Measurements from ENCODE around the gene MAP2K7.

MAP2K7 gene

GRCh38 chr19:7918615-7919421 lies 15.1 kb downstream of the MAP2K7 start:
- DNase-seq (ENCODE audit: low spot score) (no peak), FAIRE-seq (no peak)

DNA sequence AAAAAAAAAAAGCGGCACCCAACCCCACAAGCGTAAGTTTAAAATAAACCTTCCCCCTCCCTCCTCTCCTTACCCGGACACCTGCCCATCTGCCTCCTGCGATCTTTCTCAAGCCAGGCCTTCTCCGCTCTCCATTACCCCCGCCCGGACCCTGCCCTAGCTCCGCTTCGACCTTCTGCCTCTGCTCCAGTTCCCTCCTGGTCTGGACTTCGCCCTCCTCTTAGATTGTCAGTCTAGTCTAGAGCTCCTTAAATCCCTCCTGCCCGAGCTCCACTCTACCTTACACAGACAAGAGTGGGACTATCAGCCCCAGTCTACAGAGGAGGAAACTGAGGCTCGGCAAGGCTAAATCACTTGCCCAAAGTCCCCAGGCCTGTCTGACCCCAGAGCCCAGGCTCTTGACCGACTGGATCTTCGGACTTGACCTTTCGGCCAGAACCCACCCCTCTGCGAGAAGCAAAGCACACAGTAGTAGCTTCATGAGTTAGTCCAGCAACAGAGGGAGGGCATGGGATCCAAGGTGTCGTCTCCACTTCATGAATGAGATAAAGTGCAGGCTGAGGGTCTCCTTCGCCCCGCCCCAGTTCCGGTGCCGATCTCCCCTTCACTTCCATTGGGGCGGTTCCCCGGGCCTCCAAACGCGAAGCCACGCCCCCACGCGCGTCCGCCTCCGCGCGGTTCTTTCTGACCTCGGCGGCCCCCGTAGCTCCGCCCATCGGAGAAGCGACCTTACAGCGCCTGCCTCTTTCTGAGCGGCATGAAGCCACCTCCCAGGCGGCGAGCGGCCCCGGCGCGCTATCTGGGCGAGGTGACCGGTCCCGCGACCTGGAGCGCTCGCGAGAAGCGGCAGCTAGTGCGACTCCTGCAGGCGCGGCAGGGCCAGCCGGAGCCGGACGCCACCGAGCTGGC lies 16.2 kb downstream of the MAP2K7 start, which contains the start of gene SNAPC2:
Gene SNAPC2, plus strand, starts transcription at position 729 of the 909 bp plus-strand sequence. Its CDS starts 29 bp downstream, at position 758.
- peak; percentile 85 for DNase-seq (ENCODE audit: low spot score)
- FAIRE-seq, result no peak

GRCh38 chr19:7920519-7921301 lies 17.0 kb downstream of the MAP2K7 start:
- FAIRE-seq, result no peak
- peak; percentile 92 for DNase-seq (ENCODE audit: low spot score)

DNA sequence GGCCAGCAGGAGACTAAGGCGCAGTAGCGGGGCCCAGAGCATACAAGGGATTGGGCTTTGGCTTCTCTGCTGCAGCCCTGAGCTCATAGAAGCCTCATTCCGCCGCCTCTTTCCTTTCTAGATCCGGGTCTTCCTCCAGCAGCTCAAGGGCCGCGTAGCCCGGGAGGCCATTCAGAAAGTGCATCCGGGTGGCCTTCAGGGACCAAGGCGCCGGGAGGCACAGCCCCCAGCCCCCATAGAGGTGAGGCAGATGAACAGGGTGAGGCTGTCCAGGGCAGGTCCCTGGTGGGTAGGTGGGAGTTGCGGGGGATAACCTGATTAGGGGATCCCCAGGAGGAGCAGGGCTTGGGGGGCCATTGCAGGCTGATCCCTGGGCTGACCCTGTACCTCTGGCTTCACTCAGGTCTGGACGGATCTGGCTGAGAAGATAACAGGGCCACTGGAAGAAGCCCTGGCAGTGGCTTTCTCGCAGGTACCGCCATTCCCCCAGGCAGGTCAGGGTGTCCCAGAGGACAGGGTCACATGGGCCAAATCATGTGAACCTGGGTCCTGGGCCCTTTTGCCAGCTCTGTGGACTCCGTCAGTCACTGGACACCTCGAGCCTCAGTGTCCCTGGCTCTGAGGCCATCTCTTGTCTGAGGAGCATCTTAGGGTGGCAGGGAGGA lies 17.8 kb downstream of the MAP2K7 start:
- DNase-seq (ENCODE audit: low spot score), result no peak
- no peak for FAIRE-seq

DNA sequence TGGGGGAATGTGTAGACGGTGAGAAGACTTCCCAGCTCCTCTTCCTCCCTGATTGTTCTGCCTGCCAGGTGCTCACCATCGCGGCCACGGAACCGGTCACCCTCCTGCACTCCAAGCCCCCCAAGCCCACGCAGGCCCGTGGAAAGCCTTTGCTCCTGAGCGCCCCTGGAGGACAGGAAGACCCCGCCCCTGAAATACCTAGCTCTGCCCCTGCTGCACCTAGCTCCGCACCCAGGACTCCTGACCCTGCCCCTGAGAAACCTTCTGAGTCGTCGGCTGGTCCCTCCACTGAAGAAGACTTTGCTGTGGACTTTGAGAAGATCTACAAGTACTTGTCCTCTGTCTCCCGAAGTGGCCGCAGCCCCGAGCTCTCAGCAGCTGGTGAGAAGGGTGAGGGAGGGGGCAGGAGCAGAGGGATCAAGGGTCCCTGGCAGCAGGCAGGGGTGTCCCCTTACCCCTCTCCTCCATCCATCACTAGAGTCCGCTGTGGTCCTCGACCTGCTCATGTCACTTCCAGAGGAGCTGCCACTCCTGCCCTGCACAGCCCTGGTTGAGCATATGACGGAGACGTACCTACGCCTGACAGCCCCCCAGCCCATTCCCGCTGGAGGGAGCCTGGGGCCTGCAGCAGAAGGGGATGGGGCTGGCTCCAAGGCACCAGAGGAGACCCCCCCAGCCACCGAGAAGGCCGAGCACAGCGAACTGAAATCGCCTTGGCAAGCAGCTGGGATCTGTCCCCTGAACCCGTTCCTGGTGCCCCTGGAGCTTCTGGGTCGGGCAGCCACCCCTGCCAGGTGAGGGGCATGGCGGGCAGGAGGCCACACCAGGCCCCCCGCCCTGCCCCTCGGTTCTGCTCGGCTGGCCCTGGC lies 18.5 kb downstream of the MAP2K7 start:
- FAIRE-seq, result no peak

DNA sequence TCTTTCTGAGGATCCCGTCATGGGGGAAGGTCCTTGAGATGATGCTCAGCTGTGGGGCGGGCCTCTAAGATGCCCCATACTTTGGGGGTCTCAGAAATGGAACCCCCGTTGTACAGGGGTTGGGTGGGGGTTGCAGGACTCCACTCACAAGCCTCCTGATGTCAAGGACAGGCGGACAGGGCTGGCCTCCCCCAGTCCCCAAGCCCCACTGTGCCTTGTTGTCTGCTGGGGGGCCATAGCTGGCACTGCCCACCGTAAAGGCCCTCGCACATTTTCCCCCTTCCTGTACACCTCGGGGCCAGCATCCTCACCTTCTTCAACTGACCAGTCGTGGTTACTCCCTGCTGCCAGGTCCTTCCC lies 19.1 kb downstream of the MAP2K7 start:
- FAIRE-seq, result no peak
- no peak for DNase-seq (ENCODE audit: low spot score)

More for the DNA sequence above, 18.5 kb downstream of the MAP2K7 start:
- DNase-seq (ENCODE audit: low spot score), result no peak

- no peak for FAIRE-seq
- no peak for DNase-seq (ENCODE audit: low spot score)
Measured at GRCh38 chr19:7923295-7924191, 19.9 kb downstream of the MAP2K7 start.

GRCh38 chr19:7924241-7924640 lies 20.6 kb downstream of the MAP2K7 start:
- no peak for DNase-seq (ENCODE audit: low spot score)
- no peak for FAIRE-seq

DNA sequence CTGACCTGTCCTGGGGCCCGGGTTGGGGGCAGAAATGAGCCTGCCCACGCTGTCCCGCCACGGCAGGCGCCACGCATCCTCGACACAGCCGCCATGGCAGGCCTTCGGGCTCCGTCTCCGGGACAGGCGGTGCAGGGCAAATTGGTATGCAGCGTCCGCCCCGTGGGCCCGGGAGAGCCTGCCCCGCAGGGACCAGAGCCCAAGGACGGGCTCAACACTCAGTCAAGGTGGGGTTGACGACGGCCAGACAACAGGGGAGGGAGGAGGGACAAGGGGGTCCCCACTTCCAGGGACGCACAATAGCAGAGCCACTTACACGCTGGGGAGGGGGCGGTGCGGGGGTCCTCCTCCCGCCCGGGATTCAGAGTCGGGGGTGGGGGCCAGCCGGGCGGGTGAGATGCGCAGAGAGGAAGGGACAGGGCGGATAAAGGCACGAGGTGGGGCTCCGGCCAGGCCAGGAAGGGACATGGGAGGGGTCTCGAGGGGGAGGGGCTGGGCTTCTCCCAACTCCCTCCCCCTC lies 21.0 kb downstream of the MAP2K7 start:
- DNase-seq (ENCODE audit: low spot score), result no peak
- FAIRE-seq, result no peak

- peak; percentile 76 for DNase-seq (ENCODE audit: low spot score)
- peak; percentile 88 for FAIRE-seq
Measured at GRCh38 chr19:7925171-7925851, 21.6 kb downstream of the MAP2K7 start.

DNA sequence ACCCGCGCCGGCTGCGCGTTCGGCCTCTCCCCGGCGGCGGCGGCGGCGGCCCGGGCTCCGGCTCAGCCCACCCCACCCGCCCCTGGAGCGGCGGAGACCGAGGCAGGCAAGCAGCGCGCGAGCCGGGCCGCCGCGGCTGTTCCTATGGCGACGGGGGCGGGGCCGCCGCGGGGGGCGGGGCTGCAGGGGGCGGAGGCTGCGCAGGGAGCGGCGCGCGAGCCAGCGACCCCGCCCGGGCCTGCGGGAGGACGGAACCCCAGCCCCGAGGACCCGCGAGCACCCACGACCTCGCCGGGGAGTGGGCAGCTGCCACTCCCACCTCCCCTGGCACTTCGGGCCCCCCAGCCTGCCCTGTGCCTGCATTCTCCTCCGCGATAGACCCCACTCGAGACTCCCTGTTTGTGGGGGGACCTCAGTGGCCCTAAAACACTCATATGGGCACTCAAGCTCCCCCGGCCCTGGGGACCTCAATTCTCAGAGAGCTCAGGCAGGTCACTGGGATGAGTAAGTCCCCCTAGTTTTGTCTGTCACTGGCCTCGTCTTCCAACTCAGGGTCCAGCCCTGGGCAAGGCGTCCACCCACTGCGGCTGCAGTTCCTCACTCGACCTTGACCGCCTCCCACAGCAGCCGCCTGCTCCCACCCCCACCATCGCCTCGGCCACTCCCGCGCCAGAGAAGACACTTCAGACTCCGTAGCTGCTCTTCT lies 22.5 kb downstream of the MAP2K7 start, which contains the start of gene CTXN1:
Gene CTXN1, minus strand, starts transcription at position 115 of the 706 bp plus-strand sequence. CDS start 597 bp downstream, outside the sequence.
- peak; percentile 79 for DNase-seq (ENCODE audit: low spot score)
- FAIRE-seq, result no peak

DNA sequence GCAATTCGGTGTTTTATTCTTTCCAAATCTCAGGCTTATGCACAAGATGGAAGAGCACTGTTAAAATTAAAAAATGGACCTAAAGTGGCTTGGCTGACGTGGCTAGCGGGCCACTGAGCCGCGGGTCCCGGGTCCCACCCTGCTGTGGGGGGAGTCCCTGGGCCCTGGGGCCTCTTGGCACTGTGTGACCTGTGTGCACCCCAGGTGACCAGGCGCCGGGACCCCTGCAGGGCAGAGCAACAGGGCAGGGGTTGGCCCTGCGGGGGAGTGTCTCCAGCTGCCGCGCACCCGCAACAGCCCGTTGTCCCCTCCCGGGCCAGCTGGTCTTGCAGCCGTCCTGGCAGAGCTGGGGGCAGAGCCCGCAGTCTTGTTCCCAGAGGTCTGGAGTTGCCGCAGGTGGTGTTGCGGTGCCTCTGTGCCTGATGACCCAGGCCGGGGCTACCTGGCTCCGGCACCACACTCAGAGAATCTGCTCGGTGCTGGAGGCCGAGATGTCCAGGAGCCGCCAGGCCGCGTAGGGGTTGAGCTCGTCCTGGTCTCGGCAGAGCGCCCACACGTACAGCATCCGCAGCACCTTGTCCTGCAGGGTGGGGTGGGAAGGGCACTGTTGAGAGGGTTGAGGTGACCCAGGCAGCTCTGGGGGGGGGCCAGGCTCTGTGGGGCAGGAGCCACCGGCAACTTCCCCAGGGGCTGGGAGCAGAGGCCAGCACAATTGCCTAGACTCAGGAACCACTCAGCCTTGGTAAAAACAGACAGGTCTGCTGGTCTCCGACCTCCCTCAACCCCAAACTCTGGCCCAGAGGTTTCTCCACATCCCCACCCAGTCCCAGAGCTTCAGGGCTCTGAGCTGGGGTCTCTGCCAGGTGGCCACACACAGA lies 23.3 kb downstream of the MAP2K7 start:
- no peak for DNase-seq (ENCODE audit: low spot score)
- FAIRE-seq, result no peak

DNA sequence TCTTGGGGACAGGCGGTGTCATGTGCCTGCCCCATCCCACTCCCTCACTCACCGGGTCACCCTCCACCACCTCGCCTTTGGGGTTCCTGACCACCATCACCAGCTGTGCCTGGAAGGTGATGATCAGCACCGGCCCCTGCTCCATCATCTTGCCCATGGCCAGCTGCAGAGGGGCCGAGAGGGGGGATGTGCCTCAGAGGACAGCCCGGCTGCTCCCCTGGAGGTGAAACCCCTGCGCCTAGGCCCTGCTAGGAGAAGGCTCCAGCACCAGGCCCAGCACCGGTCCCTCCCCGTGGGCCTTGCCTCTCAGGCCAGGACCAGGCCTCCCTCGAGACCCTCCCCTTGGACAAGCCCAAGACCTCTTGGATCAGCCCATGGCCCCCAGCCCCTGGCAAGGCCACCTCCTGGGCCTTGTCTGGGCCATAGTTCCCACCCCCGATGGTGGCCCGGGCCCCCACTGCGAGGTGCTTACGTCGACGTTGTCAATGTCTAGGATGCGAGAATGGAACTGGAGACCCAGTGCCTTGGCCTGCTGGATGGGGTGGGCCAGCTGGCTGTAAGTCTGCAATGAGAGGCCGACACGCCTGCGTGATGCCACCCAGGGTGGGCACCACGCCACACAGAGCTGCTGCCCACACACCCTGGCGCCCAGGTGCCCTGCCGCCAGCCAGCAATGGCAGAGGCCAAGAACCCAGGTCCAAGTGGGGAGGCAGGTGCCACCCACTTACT lies 24.1 kb downstream of the MAP2K7 start:
- DNase-seq (ENCODE audit: low spot score) (no peak), FAIRE-seq (no peak)

GRCh38 chr19:7928334-7928706 lies 24.6 kb downstream of the MAP2K7 start:
- no peak for FAIRE-seq
- no peak for DNase-seq (ENCODE audit: low spot score)
